Measurements from ENCODE around the gene TBX2. TPM values are rescaled to one million over a fixed set of nuclear protein-coding genes. Genes with fewer than 3 reads are reported as not detected.

Gene TBX2
- total and polyA plus RNA-seq, 2 donors (not counting 1 experiment from before 2014, with no cell fraction given) = 40.5 to 148 TPM

Other genes starting within 250 kb of the TBX2 start
- gene TBX4, start 52.6 kb downstream of the TBX2 start, total RNA-seq = 35.2 and 44.1 TPM in 2 replicates
- gene TBX4, start 52.6 kb downstream of the TBX2 start, polyA plus RNA-seq = 84.3 and 93.9 TPM in 2 replicates
- not detected in 2 replicates for gene NACA2, start 191.4 kb downstream of the TBX2 start, total RNA-seq
- 0.17 TPM in 1 of 2 replicates, not detected in the other for gene NACA2, start 191.4 kb downstream of the TBX2 start, polyA plus RNA-seq